ENCODE measurements around the gene MBD6.
A peak's percentile ranks its signal among the peaks of the same experiment; 100 is the strongest.
"Not testable (repeated sequence)": the region's sequence is repeated elsewhere in the genome, so short reads cannot be mapped to it uniquely, and the experiment has no call there.

Gene MBD6

GRCh38 chr12:57516617-57517153, 5.9 kb upstream of the MBD6 start:
- no peak for DNase-seq

- DNase-seq: no peak
Measured at GRCh38 chr12:57517187-57517586, 5.4 kb upstream of the MBD6 start.

- not testable (repeated sequence) for DNase-seq
Measured at GRCh38 chr12:57517718-57518117, 4.9 kb upstream of the MBD6 start.

GRCh38 chr12:57518176-57518919, 4.3 kb upstream of the MBD6 start:
- DNase-seq: no peak

- peak; percentile 36 for DNase-seq
Measured at GRCh38 chr12:57518920-57519795, 3.5 kb upstream of the MBD6 start.

- DNase-seq: peak; percentile 50
Measured at GRCh38 chr12:57519796-57520052, 2.9 kb upstream of the MBD6 start.

GRCh38 chr12:57520053-57520818, 2.4 kb upstream of the MBD6 start, which contains the start of gene DDIT3:
Gene DDIT3 (minus strand): TSS chr12:57520514. CDS start chr12:57517406, 3,108 bp downstream.
- DNase-seq: peak; percentile 100

GRCh38 chr12:57521525-57522010, 1.1 kb upstream of the MBD6 start:
- DNase-seq: no peak

GRCh38 chr12:57522887-57523705, 472 bp downstream of the MBD6 start:
- no peak for DNase-seq

GRCh38 chr12:57523706-57524614, 1.3 kb downstream of the MBD6 start:
- no peak for DNase-seq

GRCh38 chr12:57524814-57525614, 2.4 kb downstream of the MBD6 start:
- DNase-seq: no peak

- DNase-seq: no peak
Measured at GRCh38 chr12:57525615-57526383, 3.2 kb downstream of the MBD6 start.

GRCh38 chr12:57526477-57527126, 4.0 kb downstream of the MBD6 start:
- DNase-seq: no peak

- no peak for DNase-seq
Measured at GRCh38 chr12:57527184-57527583, 4.6 kb downstream of the MBD6 start.

- DNase-seq: no peak
Measured at GRCh38 chr12:57528176-57528575, 5.6 kb downstream of the MBD6 start.

GRCh38 chr12:57528831-57529555, 6.4 kb downstream of the MBD6 start:
- DNase-seq: no peak

- no peak for DNase-seq
Measured at GRCh38 chr12:57529831-57530230, 7.2 kb downstream of the MBD6 start.
